Tibial nerve (tissue), 4 donors: ENCODE measurements around the gene ERF. TPM values are rescaled to one million over a fixed set of nuclear protein-coding genes. Genes with fewer than 3 reads are reported as not detected.

ENCODE experiments used
- DNase-seq, 2 donors: peaks; one replicate each; pipeline ENCODE4 v3.0.0-alpha.2; 2019; ENCODE audit warnings: low spot score in 2 of 2
- H3K27ac ChIP-seq, 4 donors: fragments of 200-600 bp; sonication (generic) in 3 of 4; one replicate each; pipeline ENCODE4 v1.5.1; 2017 to 2019; ENCODE audit warnings: mild to moderate bottlenecking in 1 of 4
- H3K27me3 ChIP-seq, 2 donors: fragments of 200-600 bp; sonication (generic) in 1 of 2; one replicate each; pipeline versions ENCODE4 v1.5.1 to v1.6.0; 2017 to 2019
- H3K36me3 ChIP-seq, 3 donors: fragments of 200-600 bp; sonication (generic); one replicate each; pipeline ENCODE4 v1.5.1; 2018 to 2019
- H3K4me1 ChIP-seq, 4 donors: fragments of 200-600 bp; sonication (generic) in 3 of 4; one replicate each; pipeline ENCODE4 v1.5.1; 2017 to 2019
- H3K4me3 ChIP-seq, 4 donors: fragments of 200-600 bp; sonication (generic) in 3 of 4; one replicate each; pipeline ENCODE4 v1.5.1; 2017 to 2019; ENCODE audit warnings: mild to moderate bottlenecking in 1 of 4, moderate library complexity in 1 of 4
- H3K9me3 ChIP-seq, 4 donors: fragments of 200-600 bp; sonication (generic) in 3 of 4; one replicate each; pipeline ENCODE4 v1.5.1; 2017 to 2019
- CTCF ChIP-seq, 5 experiments: fragments of 200-600 bp in 3 of 5; fragments of 450-650 bp in 2 of 5; sonication (generic) in 3 of 5; IDR thresholded peaks; one replicate each; pipeline ENCODE4 v1.5.1; 2016 to 2019; ENCODE audit warnings: antibody characterized with exemption in 5 of 5, mild to moderate bottlenecking in 3 of 5, moderate library complexity in 2 of 5
- EP300 ChIP-seq, 2 donors: sonication (generic); formaldehyde crosslinking; IDR thresholded peaks; one replicate each; pipeline ENCODE4 v1.6.1; 2017; ENCODE audit warnings: antibody characterized with exemption in 2 of 2, mild to moderate bottlenecking in 1 of 2
- POLR2A ChIP-seq, 2 donors: fragments of 450-650 bp; IDR thresholded peaks; one replicate each; pipeline ENCODE4 v1.6.1; 2017; ENCODE audit warnings: antibody characterized with exemption in 2 of 2, mild to moderate bottlenecking in 2 of 2, moderate library complexity in 2 of 2
- WGBS, 2 donors: methylation state at CpG; one replicate each; pipeline ENCODE4 v1.1.5; 2018; 5-methylcytosine and 5-hydroxymethylcytosine counted together
- total RNA-seq, 4 donors: library from RNA; depleted of rRNA; stranded (reverse); fragments of >200 nt; gene quantifications; one replicate each; pipeline ENCODE4 v1.1.0, GENCODE V29; 2016

ERF gene
- total RNA-seq, 4 donors from 2014 or later = 30.4 to 42.6 (median 35.1) TPM

GRCh38 chr19:42244347-42245220, 10.3 kb downstream of the ERF start:
- peak; percentile 83 to 89 for DNase-seq
- Histone ChIP-seq H3K36me3 (peaks cover 0 to 33% (median 0%) of the 10 kb centered on the region in 3 donors), H3K4me3 (peak overlapping the region; percentile 46 to 87 (median 56)), H3K4me1 (peaks cover 0 to 81% (median 53%) of the 10 kb centered on the region in 4 donors), H3K9me3 (no peaks in the 10 kb centered on the region), H3K27ac (peak overlapping the region; percentile 79 to 100 (median 90)), H3K27me3 (no peaks in the 10 kb centered on the region)
- TF ChIP-seq POLR2A (IDR thresholded peaks at IDR 0.05) = peak; percentile 48 to 53
- TF ChIP-seq CTCF (IDR thresholded peaks at IDR 0.05) = peak; percentile 46 to 84 (median 78)
- peak; percentile 91 to 95 for TF ChIP-seq EP300 (IDR thresholded peaks at IDR 0.05)
- 2 to 3% methylated on average over 42 to 45 of the region's 45 CpGs for WGBS, 2 donors

GRCh38 chr19:42242512-42243409, 12.2 kb downstream of the ERF start, which contains the start of gene GSK3A:
TSS of gene GSK3A (minus strand) at chr19:42242602. CDS start at chr19:42242465, 137 bp downstream.
- Histone ChIP-seq H3K36me3 (peaks cover 0 to 21% (median 0%) of the 10 kb centered on the region in 3 donors), H3K27ac (peak within 1 kb of the TSS; percentile 79 to 100 (median 96)), H3K4me1 (peaks cover 0 to 71% (median 48%) of the 10 kb centered on the region in 4 donors), H3K4me3 (peak within 1 kb of the TSS; percentile 48 to 87 (median 72)), H3K9me3 (no peaks in the 10 kb centered on the region), H3K27me3 (no peaks in the 10 kb centered on the region)
- WGBS, 2 donors = 0 to 1% methylated on average over 40 to 60 of the region's 76 CpGs
- DNase-seq = peak; percentile 98 to 99
- peak in 2 of 5 experiments; percentile 23 to 24 for TF ChIP-seq CTCF (IDR thresholded peaks at IDR 0.05)
- TF ChIP-seq EP300 (IDR thresholded peaks at IDR 0.05) = peak; percentile 76 to 87
- peak; percentile 64 to 89 for TF ChIP-seq POLR2A (IDR thresholded peaks at IDR 0.05)

GRCh38 chr19:42242069-42242511, 12.8 kb downstream of the ERF start:
- WGBS, 2 donors = 0% methylated on average over 13 to 17 of the region's 49 CpGs
- Histone ChIP-seq H3K4me3 (peak overlapping the region; percentile 44 to 87 (median 72)), H3K4me1 (peaks cover 0 to 64% (median 45%) of the 10 kb centered on the region in 4 donors), H3K36me3 (peaks cover 0 to 19% (median 0%) of the 10 kb centered on the region in 3 donors), H3K9me3 (no peaks in the 10 kb centered on the region), H3K27me3 (no peaks in the 10 kb centered on the region), H3K27ac (peak overlapping the region; percentile 44 to 100 (median 86))
- no peak for DNase-seq
- TF ChIP-seq CTCF (IDR thresholded peaks at IDR 0.05) (no peak), POLR2A (IDR thresholded peaks at IDR 0.05) (peak in 1 of 2 donors; percentile 67), EP300 (IDR thresholded peaks at IDR 0.05) (no peak)

GRCh38 chr19:42241279-42241678, 13.6 kb downstream of the ERF start:
- peak overlapping the region in 2 of 4 donors; percentile 93 to 100 for H3K27ac ChIP-seq
- H3K36me3 ChIP-seq = peaks cover 0 to 27% (median 2%) of the 10 kb centered on the region in 3 donors
- DNase-seq = no peak
- H3K27me3 ChIP-seq = no peaks in the 10 kb centered on the region
- TF ChIP-seq CTCF (IDR thresholded peaks at IDR 0.05) (no peak), EP300 (IDR thresholded peaks at IDR 0.05) (no peak), POLR2A (IDR thresholded peaks at IDR 0.05) (no peak)
- H3K4me1 ChIP-seq = peaks cover 0 to 56% (median 37%) of the 10 kb centered on the region in 4 donors
- 93 to 99% methylated on average over 3 of the region's 3 CpGs for WGBS, 2 donors
- peak overlapping the region; percentile 44 to 87 (median 72) for H3K4me3 ChIP-seq
- no peaks in the 10 kb centered on the region for H3K9me3 ChIP-seq
